OCI-LY1 (cell line): ENCODE data around the gene ZEB1.

Experiments
- H2AFZ ChIP-seq: fragments of 200-600 bp; sonication (generic), shearing (Covaris generic); 2 replicates; pipeline ENCODE4 v1.6.0; 2014; ENCODE audit warnings: antibody characterized with exemption, mild to moderate bottlenecking, low read length
- H3F3A ChIP-seq: fragments of 200-600 bp; sonication (generic), shearing (Covaris generic); 2 replicates; pipeline ENCODE4 v1.6.0; 2014; ENCODE audit warnings: mild to moderate bottlenecking, antibody characterized with exemption, low read length, moderate library complexity; ENCODE audit not compliant: insufficient read depth
- H3K27ac ChIP-seq: fragments of 200-600 bp; sonication (generic); 2 replicates; pipeline ENCODE4 v1.5.1; 2014; ENCODE audit warnings: low read length, mixed run types, mild to moderate bottlenecking, low read depth; ENCODE audit not compliant: poor library complexity, severe bottlenecking
- H3K27me3 ChIP-seq: fragments of 200-600 bp; sonication (generic); 2 replicates; pipeline ENCODE4 v1.6.0; 2014; ENCODE audit warnings: antibody characterized with exemption, mild to moderate bottlenecking, low read length, moderate library complexity; ENCODE audit not compliant: insufficient read depth
- H3K36me3 ChIP-seq: fragments of 200-600 bp; sonication (generic); 2 replicates; pipeline ENCODE4 v1.6.1; 2014; ENCODE audit warnings: mild to moderate bottlenecking, antibody characterized with exemption, low read length, moderate library complexity, mixed read lengths; ENCODE audit not compliant: insufficient read depth
- H3K4me1 ChIP-seq: fragments of 200-600 bp; sonication (generic); 2 replicates; pipeline ENCODE4 v1.5.1; 2014; ENCODE audit warnings: mild to moderate bottlenecking, low read length, moderate library complexity; ENCODE audit not compliant: insufficient read depth, severe bottlenecking
- H3K4me2 ChIP-seq: fragments of 200-600 bp; sonication (generic), shearing (Covaris generic); 2 replicates; pipeline ENCODE4 v1.6.1; 2014; ENCODE audit warnings: low read length
- H3K4me3 ChIP-seq: fragments of 200-600 bp; sonication (generic); 2 replicates; pipeline ENCODE4 v1.5.1; 2014; ENCODE audit warnings: low read length, low read depth, mild to moderate bottlenecking, mixed read lengths; ENCODE audit not compliant: poor library complexity, severe bottlenecking
- H3K79me2 ChIP-seq: fragments of 200-600 bp; shearing (Covaris generic); 2 replicates; pipeline ENCODE4 v1.6.1; 2016; ENCODE audit warnings: mixed run types, low read length, mixed read lengths; ENCODE audit not compliant: insufficient read depth
- H3K9ac ChIP-seq: fragments of 200-600 bp; sonication (generic), shearing (Covaris generic); 2 replicates; pipeline ENCODE4 v1.6.1; 2014; ENCODE audit warnings: mild to moderate bottlenecking, low read length, mixed read lengths
- H3K9me2 ChIP-seq: fragments of 200-600 bp; sonication (generic), shearing (Covaris generic); 2 replicates; pipeline ENCODE4 v1.6.1; 2014; ENCODE audit warnings: low read depth, mild to moderate bottlenecking, low read length, mixed read lengths
- H3K9me3 ChIP-seq: fragments of 200-600 bp; shearing (Covaris generic); 2 replicates; pipeline ENCODE4 v1.6.1; 2014; ENCODE audit warnings: low read length, mixed read lengths
- H4K20me1 ChIP-seq: fragments of 200-600 bp; sonication (generic), shearing (Covaris generic); 2 replicates; pipeline ENCODE4 v1.6.0; 2016; ENCODE audit warnings: mild to moderate bottlenecking, low read length; ENCODE audit not compliant: insufficient read depth
- CTCF ChIP-seq: fragments of 200-600 bp; sonication (generic), shearing (Covaris generic); IDR thresholded peaks from 2 replicates; pipeline ENCODE4 v1.5.1; 2017; ENCODE audit warnings: mild to moderate bottlenecking, antibody characterized with exemption, low read length, moderate library complexity, mixed read lengths
- EZH2 ChIP-seq: fragments of 200-600 bp; sonication (generic), shearing (Covaris generic); IDR thresholded peaks from 2 replicates; pipeline ENCODE4 v1.8.0; 2017; ENCODE audit warnings: borderline replicate concordance, mixed run types, mild to moderate bottlenecking, antibody characterized with exemption, low read length, moderate library complexity, mixed read lengths

ZEB1 gene

GRCh38 chr10:31467791-31468535 is 148.9 kb downstream of the ZEB1 start:
- H3K9me2 ChIP-seq = no peaks in the 10 kb centered on the region
- peaks cover 36% of the 10 kb centered on the region for H3K36me3 ChIP-seq
- H3F3A ChIP-seq = no peaks in the 10 kb centered on the region
- H3K79me2 ChIP-seq = no peaks in the 10 kb centered on the region
- H4K20me1 ChIP-seq = no peaks in the 10 kb centered on the region
- no peak overlapping the region for H3K9ac ChIP-seq
- no peaks in the 10 kb centered on the region for H3K4me1 ChIP-seq
- no peak overlapping the region for H3K27ac ChIP-seq
- no peak overlapping the region for H3K4me3 ChIP-seq
- no peak overlapping the region for H3K4me2 ChIP-seq
- no peak overlapping the region for H2AFZ ChIP-seq
- H3K9me3 ChIP-seq = peaks cover 8% of the 10 kb centered on the region
- TF ChIP-seq EZH2 (no peak), CTCF (peak; percentile 88)
- no peaks in the 10 kb centered on the region for H3K27me3 ChIP-seq

- no peak for TF ChIP-seq EZH2
- no peak for TF ChIP-seq CTCF
- H3K27ac ChIP-seq = no peak overlapping the region
- no peak overlapping the region for H3K9ac ChIP-seq
- no peaks in the 10 kb centered on the region for H4K20me1 ChIP-seq
- H2AFZ ChIP-seq = no peak overlapping the region
- no peaks in the 10 kb centered on the region for H3K79me2 ChIP-seq
- no peak overlapping the region for H3K4me3 ChIP-seq
- no peak overlapping the region for H3K4me2 ChIP-seq
- peaks cover 30% of the 10 kb centered on the region for H3K36me3 ChIP-seq
- peaks cover 4% of the 10 kb centered on the region for H3K9me3 ChIP-seq
- H3K4me1 ChIP-seq = no peaks in the 10 kb centered on the region
- H3K9me2 ChIP-seq = no peaks in the 10 kb centered on the region
- H3F3A ChIP-seq = no peaks in the 10 kb centered on the region
- no peaks in the 10 kb centered on the region for H3K27me3 ChIP-seq
These were observed 149.5 kb downstream of the ZEB1 start for GRCh38 chr10:31468536-31468859.

- Histone ChIP-seq H2AFZ (no peak overlapping the region), H3F3A (no peaks in the 10 kb centered on the region), H3K4me2 (no peak overlapping the region), H3K4me3 (no peak overlapping the region), H3K36me3 (no peaks in the 10 kb centered on the region), H4K20me1 (no peaks in the 10 kb centered on the region), H3K79me2 (no peaks in the 10 kb centered on the region), H3K4me1 (no peaks in the 10 kb centered on the region), H3K27ac (no peak overlapping the region), H3K9ac (no peak overlapping the region), H3K27me3 (no peaks in the 10 kb centered on the region), H3K9me3 (no peaks in the 10 kb centered on the region), H3K9me2 (no peaks in the 10 kb centered on the region)
- TF ChIP-seq CTCF (no peak), EZH2 (no peak)
These were observed 156.5 kb downstream of the ZEB1 start for GRCh38 chr10:31475519-31475918.
